Thyroid gland (tissue), 4 donors: ENCODE measurements around the gene BICDL2.

Experiments used
- POLR2A ChIP-seq, 2 donors: fragments of 450-650 bp; IDR thresholded peaks; one replicate each; pipeline ENCODE4 v1.6.1; 2017; ENCODE audit warnings: antibody characterized with exemption in 2 of 2, mild to moderate bottlenecking in 2 of 2, moderate library complexity in 1 of 2
- TF ChIP-seq, protein P1 (sequence below), 6 experiments: fragments of 200-600 bp in 3 of 6; fragments of 450-650 bp in 3 of 6; sonication (generic) in 3 of 6; IDR thresholded peaks; one replicate each; pipeline ENCODE4 v1.5.1; 2016 to 2019; ENCODE audit warnings: antibody characterized with exemption in 6 of 6, mild to moderate bottlenecking in 2 of 6, inconsistent platforms in 1 of 6, moderate library complexity in 1 of 6

DNA sequence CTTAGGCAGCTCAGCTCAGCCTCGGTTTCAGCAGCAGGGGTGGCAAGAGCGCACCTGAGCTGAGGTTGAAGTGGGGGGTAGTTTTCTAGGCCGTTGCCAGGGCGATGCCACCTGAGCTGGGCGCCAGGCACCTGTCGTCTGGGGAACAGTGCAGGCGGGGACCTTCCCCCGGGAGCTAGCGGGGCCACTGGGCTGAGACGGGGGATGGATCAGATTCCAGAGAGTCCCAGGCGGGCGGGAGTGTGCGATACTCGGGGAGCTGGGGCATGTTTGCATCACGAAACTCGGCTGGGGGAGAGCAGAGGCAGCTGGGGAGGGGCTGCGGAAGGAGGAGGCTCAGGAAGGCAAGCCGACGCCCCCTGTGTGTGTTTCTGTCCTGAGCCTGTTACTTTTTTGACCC lies 24.5 kb downstream of the BICDL2 start:
- TF ChIP-seq, protein P1, sequence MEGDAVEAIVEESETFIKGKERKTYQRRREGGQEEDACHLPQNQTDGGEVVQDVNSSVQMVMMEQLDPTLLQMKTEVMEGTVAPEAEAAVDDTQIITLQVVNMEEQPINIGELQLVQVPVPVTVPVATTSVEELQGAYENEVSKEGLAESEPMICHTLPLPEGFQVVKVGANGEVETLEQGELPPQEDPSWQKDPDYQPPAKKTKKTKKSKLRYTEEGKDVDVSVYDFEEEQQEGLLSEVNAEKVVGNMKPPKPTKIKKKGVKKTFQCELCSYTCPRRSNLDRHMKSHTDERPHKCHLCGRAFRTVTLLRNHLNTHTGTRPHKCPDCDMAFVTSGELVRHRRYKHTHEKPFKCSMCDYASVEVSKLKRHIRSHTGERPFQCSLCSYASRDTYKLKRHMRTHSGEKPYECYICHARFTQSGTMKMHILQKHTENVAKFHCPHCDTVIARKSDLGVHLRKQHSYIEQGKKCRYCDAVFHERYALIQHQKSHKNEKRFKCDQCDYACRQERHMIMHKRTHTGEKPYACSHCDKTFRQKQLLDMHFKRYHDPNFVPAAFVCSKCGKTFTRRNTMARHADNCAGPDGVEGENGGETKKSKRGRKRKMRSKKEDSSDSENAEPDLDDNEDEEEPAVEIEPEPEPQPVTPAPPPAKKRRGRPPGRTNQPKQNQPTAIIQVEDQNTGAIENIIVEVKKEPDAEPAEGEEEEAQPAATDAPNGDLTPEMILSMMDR (IDR thresholded peaks at IDR 0.05) = no peak
- TF ChIP-seq POLR2A (IDR thresholded peaks at IDR 0.05) = no peak
